IPS DF 4.7 (cell line): ENCODE measurements around the gene CFAP57.

Source experiments
- DNase-seq: peaks from one replicate; pipeline ENCODE4 v3.0.0-alpha.2; 2013; ENCODE audit warnings: low spot score; ENCODE audit errors: extremely low read depth

CFAP57 gene

GRCh38 chr1:43298055-43298454 is 125.9 kb downstream of the CFAP57 start:
- no peak for DNase-seq

GRCh38 chr1:43299101-43299500 is 127.0 kb downstream of the CFAP57 start:
- no peak for DNase-seq

GRCh38 chr1:43300378-43301094 is 128.4 kb downstream of the CFAP57 start, which contains the start of gene TIE1:
TIE1 (plus strand) TSS chr1:43300982; CDS start chr1:43301072, 90 bp downstream.
- no peak for DNase-seq

GRCh38 chr1:43302201-43302600 is 130.1 kb downstream of the CFAP57 start:
- no peak for DNase-seq

- no peak for DNase-seq
Measured at GRCh38 chr1:43302721-43303470, 130.8 kb downstream of the CFAP57 start.

GRCh38 chr1:43303471-43304313 is 131.6 kb downstream of the CFAP57 start:
- no peak for DNase-seq
